ENCODE results near the gene GALM. TPM values are rescaled to one million over a fixed set of nuclear protein-coding genes. Genes with fewer than 3 reads are reported as not detected.

Gene GALM
- total and polyA plus RNA-seq, 2 donors (not counting 3 experiments of a cell fraction or from before 2014, with no cell fraction given): 4.8 to 6.1 TPM

- H3K79me2 ChIP-seq (ENCODE audit: control insufficient read depth, insufficient read depth, low read length): no peaks in the 10 kb centered on the region
- dilution Hi-C loops (cut with MboI; ENCODE audit: extremely low pct_ligation_motif_present, low sequenced_read_pairs): loop anchor here (10.0 kb wide), 1 partner anchor 167 kb away; no protein-coding TSS in a partner anchor
- no peaks in the 10 kb centered on the region for H4K20me1 ChIP-seq (replicated peaks; ENCODE audit: control insufficient read depth, extremely low read depth, insufficient read depth, low read length)
- ChIA-PET CTCF (interaction anchor here (0.9 to 2.7 kb wide), 4 partner anchors 129 to 457 kb away, joined by 3 to 12 read pairs (median 8); partner anchors contain the start of gene HNRNPLL), POLR2A (interaction anchor here (0.6 to 1.7 kb wide), 2 partner anchors 9 to 20 kb away, joined by 4 to 8 read pairs; partner anchors contain the start of gene SRSF7)
- H3K9me1 ChIP-seq (replicated peaks; ENCODE audit: control insufficient read depth, extremely low read depth, insufficient read depth, low read length): no peaks in the 10 kb centered on the region
- no peak for DNase-seq (ENCODE audit: low read depth, low spot score)
- H3K9ac ChIP-seq (replicated peaks; ENCODE audit: extremely low read depth, insufficient read depth, low read length): no peak overlapping the region
- no peaks in the 10 kb centered on the region for H3K27me3 ChIP-seq (ENCODE audit: control insufficient read depth in 2 of 2, insufficient read depth in 2 of 2, low read length in 2 of 2)
- intact Hi-C loops (cut with micrococcal nuclease): no loop called here
- no peak overlapping the region for H2AFZ ChIP-seq (ENCODE audit: low read depth, low read length)
- BruUV-seq (replicated peaks): no TSS peak
- H3K27ac ChIP-seq (ENCODE audit: insufficient read depth, low read depth, low read length): no peak overlapping the region
- no peaks in the 10 kb centered on the region for H3K36me3 ChIP-seq (ENCODE audit: control insufficient read depth in 2 of 2, extremely low read depth in 1 of 2, insufficient read depth in 2 of 2, low read length in 2 of 2)
- TF ChIP-seq MYC (IDR thresholded peaks at IDR 0.05; ENCODE audit: low read depth, low read length) (no peak), EZH2 (IDR thresholded peaks at IDR 0.05; ENCODE audit: borderline replicate concordance, low read depth, low read length, severe bottlenecking) (no peak), CTCF (IDR thresholded peaks at IDR 0.05; ENCODE audit: extremely low read depth in 1 of 2, insufficient read depth in 1 of 2, low read depth in 1 of 2, low read length in 2 of 2) (no peak), POLR2AphosphoS5 (IDR thresholded peaks at IDR 0.05; ENCODE audit: insufficient read depth, low read depth, low read length) (no peak), GATA2 (IDR thresholded peaks at IDR 0.05; ENCODE audit: insufficient read depth, insufficient read length, low read depth, low read length) (no peak), JUN (IDR thresholded peaks at IDR 0.05; ENCODE audit: borderline replicate concordance, insufficient read depth, insufficient read length, low read depth) (no peak), FOS (IDR thresholded peaks at IDR 0.05; ENCODE audit: borderline replicate concordance, insufficient read depth, low read length) (no peak), MAX (IDR thresholded peaks at IDR 0.05; ENCODE audit: insufficient read depth, insufficient read length) (no peak), POLR2A (IDR thresholded peaks at IDR 0.05; ENCODE audit: low read depth, low read length) (no peak)
- H3K4me1 ChIP-seq (ENCODE audit: control insufficient read depth, extremely low read depth, insufficient read depth, low read length): no peaks in the 10 kb centered on the region
- FAIRE-seq: no peak
- H3K9me3 ChIP-seq (replicated peaks; ENCODE audit: control insufficient read depth, insufficient read depth, low read length): no peaks in the 10 kb centered on the region
- no peak overlapping the region for H3K4me3 ChIP-seq (replicated peaks in 1 of 3; ENCODE audit: insufficient read depth in 1 of 3, low read depth in 1 of 3, low read length in 3 of 3)
- no peak overlapping the region for H3K4me2 ChIP-seq (ENCODE audit: insufficient read depth, low read length)
Observed at GRCh38 chr2:38731684-38732221, 65.8 kb downstream of the GALM start.

Measured in endothelial cell of umbilical vein (primary cell).